Mammary epithelial cell (primary cell): Measurements from ENCODE around the gene WDR86.

Source experiments
- CTCF ChIP-seq, 2 donors: IDR thresholded peaks in 1 of 2; conservative IDR thresholded peaks in 1 of 2; 2 replicates each; pipeline ENCODE4 v1.5.1; 2011 to 2012; ENCODE audit warnings: inconsistent platforms in 2 of 2, low read length in 2 of 2, mild to moderate bottlenecking in 2 of 2, control low read depth in 1 of 2, low read depth in 1 of 2; ENCODE audit not compliant: insufficient read depth in 1 of 2; ENCODE audit errors: extremely low read depth in 1 of 2
- EZH2 ChIP-seq: IDR thresholded peaks from 2 replicates; pipeline ENCODE4 v1.6.1; 2012; ENCODE audit warnings: low read length, inconsistent platforms, borderline replicate concordance

- TF ChIP-seq CTCF (conservative IDR thresholded peaks at IDR 0.05 in 1 of 2, IDR thresholded peaks at IDR 0.05 in 1 of 2; ENCODE audit: extremely low read depth in 1 of 2, insufficient read depth in 1 of 2, low read depth in 1 of 2, low read length in 2 of 2) = no peak
- no peak for TF ChIP-seq EZH2
Observed at GRCh38 chr7:151408839-151409666, 785 bp downstream of the WDR86 start.
